ENCODE results near the gene OR5H2. TPM values are rescaled to one million over a fixed set of nuclear protein-coding genes. Genes with fewer than 3 reads are reported as not detected.
"Not testable (repeated sequence)": the region's sequence is repeated elsewhere in the genome, so short reads cannot be mapped to it uniquely, and the experiment has no call there.

OR5H2 gene
- not detected in 2 replicates for total RNA-seq

- intact Hi-C loops (cut with micrococcal nuclease), result no loop called here
These were observed at the start of gene OR5H2 for GRCh38 chr3:98282205-98282604. OR5H2 (plus strand) TSS chr3:98282505; CDS start chr3:98282903, 398 bp downstream.

GRCh38 chr3:98233468-98233867 is 48.8 kb upstream of the OR5H2 start:
- intact Hi-C loops (cut with micrococcal nuclease), result no loop called here

- intact Hi-C loops (cut with micrococcal nuclease), result no loop called here
These were observed 42.2 kb upstream of the OR5H2 start for GRCh38 chr3:98240131-98240530.

- intact Hi-C loops (cut with micrococcal nuclease), result no loop called here
These were observed 40.1 kb upstream of the OR5H2 start for GRCh38 chr3:98242155-98242554.

GRCh38 chr3:98243843-98244242 is 38.5 kb upstream of the OR5H2 start:
- intact Hi-C loops (cut with micrococcal nuclease), result no loop called here

- intact Hi-C loops (cut with micrococcal nuclease), result no loop called here
These were observed 36.2 kb upstream of the OR5H2 start for GRCh38 chr3:98246142-98246541.

GRCh38 chr3:98256026-98256425 is 26.3 kb upstream of the OR5H2 start:
- intact Hi-C loops (cut with micrococcal nuclease), result not testable (repeated sequence)

- intact Hi-C loops (cut with micrococcal nuclease), result no loop called here
These were observed 22.6 kb upstream of the OR5H2 start for GRCh38 chr3:98259707-98260106.

- intact Hi-C loops (cut with micrococcal nuclease), result no loop called here
These were observed 20.3 kb upstream of the OR5H2 start for GRCh38 chr3:98262046-98262445.

GRCh38 chr3:98263944-98264343 is 18.4 kb upstream of the OR5H2 start, which contains the start of gene OR5H6:
OR5H6 (plus strand) TSS chr3:98264244; CDS start chr3:98264333, 89 bp downstream.
- intact Hi-C loops (cut with micrococcal nuclease), result no loop called here

GRCh38 chr3:98269846-98270245 is 12.5 kb upstream of the OR5H2 start:
- intact Hi-C loops (cut with micrococcal nuclease), result no loop called here

- intact Hi-C loops (cut with micrococcal nuclease), result no loop called here
These were observed 10.2 kb upstream of the OR5H2 start for GRCh38 chr3:98272126-98272525.

- intact Hi-C loops (cut with micrococcal nuclease), result no loop called here
These were observed 7.4 kb upstream of the OR5H2 start for GRCh38 chr3:98274914-98275313.

- intact Hi-C loops (cut with micrococcal nuclease), result no loop called here
These were observed 8.6 kb downstream of the OR5H2 start for GRCh38 chr3:98290916-98291315.

- intact Hi-C loops (cut with micrococcal nuclease), result no loop called here
These were observed 9.1 kb downstream of the OR5H2 start for GRCh38 chr3:98291332-98291957.

GRCh38 chr3:98322101-98322500 is 39.8 kb downstream of the OR5H2 start:
- intact Hi-C loops (cut with micrococcal nuclease), result loop anchor here (10.0 kb wide), 1 partner anchor 493 kb away; no protein-coding TSS in a partner anchor

- intact Hi-C loops (cut with micrococcal nuclease), result loop anchor here (10.0 kb wide), 1 partner anchor 492 kb away; no protein-coding TSS in a partner anchor
These were observed 40.4 kb downstream of the OR5H2 start for GRCh38 chr3:98322686-98323085.

- intact Hi-C loops (cut with micrococcal nuclease), result loop anchor here (10.0 kb wide), 1 partner anchor 491 kb away; no protein-coding TSS in a partner anchor
These were observed 41.1 kb downstream of the OR5H2 start for GRCh38 chr3:98323425-98323824.

GRCh38 chr3:98325055-98325454 is 42.8 kb downstream of the OR5H2 start:
- intact Hi-C loops (cut with micrococcal nuclease), result loop anchor here (5.0 to 10.0 kb wide), 3 partner anchors 247 to 490 kb away; partner anchors contain the start of gene CPOX

- intact Hi-C loops (cut with micrococcal nuclease), result loop anchor here (5.0 to 10.0 kb wide), 3 partner anchors 246 to 489 kb away; partner anchors contain the start of gene CPOX
These were observed 44.0 kb downstream of the OR5H2 start for GRCh38 chr3:98326105-98326893.

- intact Hi-C loops (cut with micrococcal nuclease), result loop anchor here (5.0 to 10.0 kb wide), 3 partner anchors 245 to 488 kb away; partner anchors contain the start of gene CPOX
These were observed 44.6 kb downstream of the OR5H2 start for GRCh38 chr3:98326945-98327344.

- intact Hi-C loops (cut with micrococcal nuclease), result loop anchor here (1.0 to 10.0 kb wide), 6 partner anchors 141 to 536 kb away; partner anchors contain the start of gene CPOX
These were observed 46.6 kb downstream of the OR5H2 start for GRCh38 chr3:98328933-98329332.
